Activated CD8-positive, alpha-beta memory T cell treated with anti-CD3 and anti-CD28 coated beads for 24 hours (primary cell): Measurements from ENCODE around the gene PRTFDC1.
A peak's percentile ranks its signal among the peaks of the same experiment; 100 is the strongest.

Experiments used
- DNase-seq: peaks from one replicate; pipeline ENCODE4 v3.0.0-alpha.2; 2020

The PRTFDC1 gene

GRCh38 chr10:24900888-24901685 lies 51.3 kb downstream of the PRTFDC1 start:
- no peak for DNase-seq

GRCh38 chr10:24899571-24899970 lies 52.8 kb downstream of the PRTFDC1 start:
- DNase-seq, result no peak

- no peak for DNase-seq
Observed at GRCh38 chr10:24898501-24898900, 53.9 kb downstream of the PRTFDC1 start.

- no peak for DNase-seq
Observed at GRCh38 chr10:24897326-24897926, 55.0 kb downstream of the PRTFDC1 start.

- no peak for DNase-seq
Observed at GRCh38 chr10:24894728-24895127, 57.7 kb downstream of the PRTFDC1 start.

- no peak for DNase-seq
Observed at GRCh38 chr10:24894309-24894708, 58.1 kb downstream of the PRTFDC1 start.

GRCh38 chr10:24893127-24893526 lies 59.3 kb downstream of the PRTFDC1 start:
- no peak for DNase-seq

- DNase-seq, result no peak
Observed at GRCh38 chr10:24891823-24892222, 60.6 kb downstream of the PRTFDC1 start.

- DNase-seq, result no peak
Observed at GRCh38 chr10:24889639-24890038, 62.8 kb downstream of the PRTFDC1 start.

- no peak for DNase-seq
Observed at GRCh38 chr10:24887855-24888231, 64.6 kb downstream of the PRTFDC1 start.

- DNase-seq, result no peak
Observed at GRCh38 chr10:24886290-24886680, 66.1 kb downstream of the PRTFDC1 start.

- no peak for DNase-seq
Observed at GRCh38 chr10:24885551-24886289, 66.7 kb downstream of the PRTFDC1 start.

GRCh38 chr10:24884793-24885192 lies 67.6 kb downstream of the PRTFDC1 start:
- DNase-seq, result no peak

- DNase-seq, result no peak
Observed at GRCh38 chr10:24884316-24884715, 68.1 kb downstream of the PRTFDC1 start.

GRCh38 chr10:24883176-24883575 lies 69.2 kb downstream of the PRTFDC1 start:
- DNase-seq, result no peak

GRCh38 chr10:24882047-24882698 lies 70.2 kb downstream of the PRTFDC1 start:
- DNase-seq, result peak; percentile 67

- DNase-seq, result no peak
Observed at GRCh38 chr10:24879861-24880260, 72.5 kb downstream of the PRTFDC1 start.

GRCh38 chr10:24874133-24874532 lies 78.3 kb downstream of the PRTFDC1 start:
- DNase-seq, result no peak

- no peak for DNase-seq
Observed at GRCh38 chr10:24873281-24873683, 79.1 kb downstream of the PRTFDC1 start.

- DNase-seq, result no peak
Observed at GRCh38 chr10:24872790-24873182, 79.6 kb downstream of the PRTFDC1 start.

GRCh38 chr10:24872049-24872789 lies 80.2 kb downstream of the PRTFDC1 start:
- no peak for DNase-seq
